ENCODE data around the gene BSCL2.
A peak's percentile ranks its signal among the peaks of the same experiment; 100 is the strongest.
"Not testable (repeated sequence)": the region's sequence is repeated elsewhere in the genome, so short reads cannot be mapped to it uniquely, and the experiment has no call there.

The BSCL2 gene

GRCh38 chr11:62747475-62748160, 40.4 kb upstream of the BSCL2 start:
- DNase-seq (ENCODE audit: extremely low read depth, low read depth) = no peak
- TF ChIP-seq CTCF (IDR thresholded peaks at IDR 0.05; ENCODE audit: low read depth, low read length, missing control alignments) = no peak
- no peak overlapping the region for H3K4me3 ChIP-seq (replicated peaks; ENCODE audit: low read depth, low read length)

GRCh38 chr11:62737196-62737595, 30.0 kb upstream of the BSCL2 start:
- no peak overlapping the region for H3K4me3 ChIP-seq (replicated peaks; ENCODE audit: low read depth, low read length)

GRCh38 chr11:62732830-62733229, 25.6 kb upstream of the BSCL2 start:
- H3K4me3 ChIP-seq (replicated peaks; ENCODE audit: low read depth, low read length) = no peak overlapping the region
- no peak for TF ChIP-seq CTCF (IDR thresholded peaks at IDR 0.05; ENCODE audit: low read depth, low read length, missing control alignments)
- DNase-seq (ENCODE audit: extremely low read depth, low read depth) = no peak

More at GRCh38 chr11:62737196-62737595, 30.0 kb upstream of the BSCL2 start:
- TF ChIP-seq CTCF (IDR thresholded peaks at IDR 0.05; ENCODE audit: low read depth, low read length, missing control alignments) = no peak
- DNase-seq (ENCODE audit: extremely low read depth, low read depth) = no peak

- DNase-seq (ENCODE audit: extremely low read depth, low read depth) = not testable (repeated sequence)
- peak overlapping the region; percentile 99 for H3K4me3 ChIP-seq (replicated peaks; ENCODE audit: low read depth, low read length)
Measured at GRCh38 chr11:62730076-62730475, 22.9 kb upstream of the BSCL2 start.

GRCh38 chr11:62728171-62728988, 21.2 kb upstream of the BSCL2 start, which contains the start of gene TTC9C:
Gene TTC9C (plus strand): TSS chr11:62728486. CDS start chr11:62728849, 363 bp downstream.
- DNase-seq (ENCODE audit: extremely low read depth, low read depth) = peak; percentile 48
- no peak for TF ChIP-seq CTCF (IDR thresholded peaks at IDR 0.05; ENCODE audit: low read depth, low read length, missing control alignments)
- peak within 1 kb of the TSS; percentile 99 for H3K4me3 ChIP-seq (replicated peaks; ENCODE audit: low read depth, low read length)

- H3K4me3 ChIP-seq (replicated peaks; ENCODE audit: low read depth, low read length) = peak overlapping the region; percentile 99
- no peak for TF ChIP-seq CTCF (IDR thresholded peaks at IDR 0.05; ENCODE audit: low read depth, low read length, missing control alignments)
- peak; percentile 96 for DNase-seq (ENCODE audit: extremely low read depth, low read depth)
Measured at GRCh38 chr11:62727872-62728170, 20.6 kb upstream of the BSCL2 start.

GRCh38 chr11:62727165-62727871, 20.1 kb upstream of the BSCL2 start, which contains the start of gene HNRNPUL2:
Gene HNRNPUL2 (minus strand): TSS chr11:62727457. CDS start chr11:62727156, 301 bp downstream.
- DNase-seq (ENCODE audit: extremely low read depth, low read depth) = peak; percentile 96
- no peak for TF ChIP-seq CTCF (IDR thresholded peaks at IDR 0.05; ENCODE audit: low read depth, low read length, missing control alignments)
- H3K4me3 ChIP-seq (replicated peaks; ENCODE audit: low read depth, low read length) = peak within 1 kb of the TSS; percentile 99
